HG03575 (cell line): ENCODE results near the gene SVOP.
A peak's percentile ranks its signal among the peaks of the same experiment; 100 is the strongest.
"Not testable (repeated sequence)": the region's sequence is repeated elsewhere in the genome, so short reads cannot be mapped to it uniquely, and the experiment has no call there.

ENCODE experiments used
- ATAC-seq: cut with Tn5 transposase; IDR thresholded peaks from one replicate; pipeline ENCODE4 v1.9.1; 2021; ENCODE audit not compliant: unreplicated experiment, insufficient number of reproducible peaks, low FRiP score; ENCODE audit errors: extremely low read depth

The SVOP gene

DNA sequence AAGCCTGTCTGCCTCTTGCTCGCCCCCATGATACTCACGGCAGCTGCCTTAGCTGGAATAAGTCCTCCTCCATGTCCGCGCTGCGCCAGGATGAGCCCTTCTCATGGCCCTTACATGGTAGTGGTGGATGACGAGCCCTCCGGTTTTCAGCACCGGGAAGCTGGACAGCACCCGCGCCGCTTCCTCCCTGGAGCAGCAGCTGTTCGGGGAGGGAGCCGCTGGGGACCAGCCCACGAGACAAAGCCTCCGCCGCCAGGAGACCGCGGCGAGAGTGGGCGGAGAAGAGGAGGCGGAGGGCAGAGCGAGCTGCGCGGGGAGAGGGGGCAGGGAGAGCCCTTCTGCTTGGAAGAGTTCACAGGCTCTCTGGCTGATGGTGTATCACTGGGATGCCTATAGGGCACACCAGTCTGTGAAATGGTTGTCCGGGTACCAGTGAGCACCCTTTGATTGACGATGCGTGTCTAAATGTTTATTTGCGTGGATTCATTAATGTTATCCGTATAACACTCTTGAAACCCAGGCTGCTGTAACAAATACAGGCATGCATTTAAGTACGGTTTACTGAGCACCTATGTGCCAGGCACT, at the start of gene SVOP:
SVOP (minus strand) TSS at position 273 of the 585 bp plus-strand sequence; CDS start at position 73, 200 bp downstream.
- no peak for ATAC-seq

DNA sequence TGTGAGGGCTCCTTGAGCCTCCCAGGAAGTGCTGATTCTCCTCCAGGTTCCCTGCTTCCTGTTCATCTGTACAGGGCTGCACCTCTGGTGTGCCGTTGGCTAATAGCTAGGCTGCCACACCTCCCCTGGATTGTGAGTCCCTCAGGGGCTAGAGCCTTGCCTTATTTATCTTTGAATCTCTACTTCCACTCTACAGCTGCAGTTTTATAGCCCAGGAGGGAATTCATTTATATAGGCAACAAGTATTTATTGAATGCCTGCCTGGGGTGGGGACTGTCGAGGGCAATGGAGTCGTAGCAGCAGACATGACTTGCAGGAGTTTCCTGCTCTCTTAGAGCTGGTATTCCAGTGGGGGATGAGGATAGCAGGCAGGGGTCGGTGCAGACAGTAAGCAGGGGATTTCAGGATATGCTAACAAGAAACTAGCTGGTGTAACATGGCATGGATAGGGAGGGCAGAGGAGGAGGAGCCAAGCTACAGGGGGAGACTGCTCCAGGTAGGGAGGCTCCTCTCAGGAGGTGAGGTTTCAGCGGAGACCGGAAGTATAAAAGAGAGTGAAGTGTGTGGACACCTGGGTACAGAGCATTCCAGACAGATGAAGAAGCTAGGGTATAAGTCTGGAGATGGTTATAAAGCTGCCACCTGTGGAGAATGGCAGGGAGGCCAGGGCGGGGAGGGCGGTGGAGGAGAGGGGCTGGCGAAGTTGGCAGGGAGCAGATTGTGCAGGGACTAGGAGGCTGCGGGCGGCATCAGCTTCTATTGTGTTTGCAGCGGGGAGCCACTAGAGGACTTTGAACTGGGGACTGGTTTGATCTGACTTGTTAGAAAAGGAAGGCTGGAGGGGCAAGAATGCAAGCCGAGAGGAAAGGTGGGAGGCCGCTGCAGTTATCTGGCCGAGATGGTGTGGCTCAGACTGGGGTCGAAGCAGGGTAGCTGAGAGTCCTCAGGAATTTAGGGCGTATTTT, 48.7 kb upstream of the SVOP start:
- ATAC-seq, result no peak

- ATAC-seq, result no peak
Measured at GRCh38 chr12:109065853-109066193, 45.0 kb upstream of the SVOP start.

DNA sequence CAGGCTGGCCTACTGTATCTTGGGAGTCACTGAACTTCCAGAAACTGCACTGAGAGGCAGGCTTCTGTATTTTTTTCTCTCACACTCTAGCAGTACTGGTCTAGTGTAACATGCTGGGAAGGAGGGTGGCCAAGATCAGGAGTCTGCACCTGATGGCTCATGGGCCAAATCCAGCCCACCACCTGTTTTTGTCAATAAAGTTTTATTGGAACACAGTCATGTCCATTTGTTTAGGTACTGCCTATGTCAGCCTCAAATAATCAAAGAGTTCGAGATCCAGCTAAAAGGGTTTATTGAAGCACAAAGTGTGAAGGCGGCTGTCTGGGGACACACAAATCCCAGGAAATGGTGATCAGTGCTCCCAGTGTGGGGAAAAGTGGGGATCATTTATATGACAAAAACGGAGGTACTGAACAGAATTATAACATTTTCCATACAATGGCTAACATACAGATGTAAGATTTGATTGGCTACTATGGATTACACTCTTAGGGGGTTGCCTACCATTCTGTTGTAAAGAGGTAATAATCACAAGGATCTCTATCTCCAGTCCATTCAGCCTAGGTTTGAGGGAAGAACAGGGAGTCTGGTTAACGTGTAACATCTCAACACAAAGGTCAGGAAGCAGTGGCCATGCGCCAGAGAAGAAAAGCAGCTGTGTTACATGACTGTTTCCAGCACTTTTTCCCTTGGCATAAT, 44.4 kb upstream of the SVOP start:
- no peak for ATAC-seq

GRCh38 chr12:109064143-109064542, 43.3 kb upstream of the SVOP start:
- no peak for ATAC-seq

DNA sequence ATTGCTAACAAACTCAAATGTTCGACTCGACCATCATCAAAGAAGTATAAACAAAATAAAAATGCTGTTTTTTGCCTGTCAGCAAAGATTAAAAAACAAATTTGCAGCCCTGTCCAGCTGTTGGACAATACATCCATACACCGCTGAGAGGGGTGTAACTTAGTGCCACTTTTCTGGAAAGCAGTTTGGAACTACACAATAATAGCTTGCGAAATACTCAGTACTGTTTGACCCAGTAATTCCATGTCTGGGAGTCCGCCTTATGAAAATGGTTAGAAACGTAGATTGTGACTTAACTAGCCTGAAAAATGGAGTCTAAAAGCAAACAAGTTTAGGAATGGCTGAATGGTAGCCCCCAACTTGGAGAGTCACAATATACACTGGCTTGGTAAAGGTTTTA, 37.9 kb upstream of the SVOP start:
- no peak for ATAC-seq

DNA sequence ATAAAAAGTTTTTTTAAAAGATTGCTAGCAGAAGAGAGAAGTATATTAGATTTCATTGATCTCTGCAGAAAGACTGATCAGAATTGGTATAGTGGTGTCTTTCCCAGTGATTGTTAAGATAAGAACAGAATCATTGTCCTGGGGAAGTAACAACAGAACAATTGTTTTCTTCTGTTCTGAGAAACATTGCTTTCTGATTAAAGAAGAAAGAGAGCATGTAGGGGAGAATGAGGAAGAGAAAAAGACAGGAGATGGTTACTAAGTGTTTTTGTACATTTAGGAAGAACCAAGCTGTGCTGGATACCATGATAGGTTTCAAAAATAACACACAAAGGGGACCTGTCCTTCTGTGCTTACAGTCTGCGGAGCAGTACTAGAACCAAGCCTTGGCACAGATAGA, 36.5 kb upstream of the SVOP start:
- no peak for ATAC-seq

GRCh38 chr12:109056891-109057290, 36.0 kb upstream of the SVOP start:
- ATAC-seq, result no peak

DNA sequence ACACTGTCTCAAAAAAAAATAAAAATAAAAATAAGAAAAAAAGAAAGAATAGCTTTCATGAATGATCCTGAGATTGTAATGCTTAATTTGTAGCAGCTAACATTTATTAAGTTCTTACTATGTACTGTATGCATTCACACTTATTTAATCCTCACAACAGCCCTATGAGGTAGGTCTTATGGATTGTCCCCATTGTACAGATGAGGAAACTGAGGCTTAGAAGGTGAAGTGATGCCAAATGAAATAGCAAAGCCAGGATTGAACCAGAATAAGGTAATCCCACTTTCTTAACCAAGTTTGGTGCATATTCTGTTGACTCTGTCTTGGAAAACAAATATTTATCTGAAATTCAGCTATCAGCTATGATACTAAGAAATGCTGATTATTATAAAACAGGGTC, 33.7 kb upstream of the SVOP start:
- no peak for ATAC-seq

- ATAC-seq, result not testable (repeated sequence)
Measured at GRCh38 chr12:109054124-109054513, 33.3 kb upstream of the SVOP start.

DNA sequence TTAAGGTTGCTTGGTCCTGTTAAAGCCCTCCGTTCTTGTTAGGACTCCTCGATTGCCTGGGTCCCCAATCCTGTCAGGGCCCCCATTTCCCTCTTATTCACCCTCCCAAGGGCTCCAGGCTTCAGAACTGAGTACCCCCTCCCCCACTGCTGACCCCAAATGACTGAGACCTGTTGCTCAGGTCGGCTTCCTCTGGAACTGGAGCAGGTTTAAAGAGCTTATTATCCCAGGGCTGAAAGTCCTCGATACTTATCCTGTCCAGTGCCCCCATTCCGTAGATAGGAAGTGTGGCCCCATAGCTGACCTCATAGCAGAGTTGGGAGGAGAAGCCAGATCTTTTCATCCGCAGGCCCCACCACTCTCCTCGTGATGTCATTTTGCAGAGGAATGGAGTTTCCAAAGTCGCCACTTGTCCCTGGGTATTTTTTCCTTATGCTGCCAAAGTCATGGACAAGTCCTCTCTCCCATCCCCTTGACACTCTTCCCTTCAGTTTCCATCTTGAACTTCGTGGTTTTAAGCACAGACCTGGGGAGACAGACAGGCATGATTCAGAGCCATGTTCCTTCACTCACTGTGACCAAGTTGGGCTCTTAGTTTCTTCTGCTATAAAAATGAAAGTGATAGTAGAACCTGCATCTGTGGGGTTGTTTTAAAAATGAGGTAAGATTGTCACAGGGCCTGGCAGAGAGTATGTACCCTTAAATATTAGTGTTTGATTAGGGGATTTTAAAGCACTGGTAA, 32.7 kb upstream of the SVOP start:
- peak; percentile 50 for ATAC-seq

DNA sequence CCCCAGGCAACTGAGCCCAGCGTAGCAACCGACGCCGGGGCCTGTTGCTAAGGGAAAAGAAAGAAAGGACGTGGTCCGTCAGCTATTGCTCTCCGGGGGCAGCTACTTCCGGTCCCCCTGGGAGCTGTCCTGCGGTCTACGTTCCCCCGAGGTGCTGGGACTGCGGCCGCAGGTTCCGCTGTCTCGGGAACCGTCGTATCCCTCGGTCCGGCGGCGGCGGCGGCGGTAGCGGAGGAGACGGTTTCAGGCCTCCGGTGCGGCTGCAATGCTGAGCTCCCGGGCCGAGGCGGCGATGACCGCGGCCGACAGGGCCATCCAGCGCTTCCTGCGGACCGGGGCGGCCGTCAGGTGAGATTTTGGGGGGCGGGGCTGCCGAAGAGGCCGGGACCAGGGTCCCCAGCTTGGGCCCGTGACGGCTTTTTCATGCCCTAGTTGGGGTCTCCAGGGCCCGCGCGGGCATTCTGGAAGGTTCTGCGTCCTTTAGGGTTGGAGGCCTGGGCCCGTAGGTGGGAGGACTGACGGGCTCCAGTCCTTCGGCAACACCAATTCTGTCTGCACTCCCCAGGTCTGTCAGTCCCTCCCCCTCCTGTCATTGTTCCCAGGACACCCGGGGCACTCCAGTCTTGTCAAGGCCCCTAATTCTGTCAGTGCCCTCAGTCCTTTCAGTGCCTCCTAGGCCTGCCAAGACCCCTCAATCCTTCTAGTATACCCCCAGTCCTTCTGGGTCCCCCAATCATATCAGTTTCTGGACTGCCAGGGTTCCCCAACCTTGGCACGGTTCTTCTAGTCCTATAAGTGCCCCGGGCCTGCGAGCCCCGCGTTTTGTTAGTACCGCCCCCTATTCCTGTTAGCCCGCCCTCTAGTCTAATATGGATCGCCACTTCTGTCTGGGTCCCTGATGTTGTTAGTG, 31.8 kb upstream of the SVOP start, which contains the start of gene USP30:
USP30 (plus strand) TSS at position 163 of the 910 bp plus-strand sequence; CDS start at position 266, 103 bp downstream.
- ATAC-seq, result peak; percentile 40

DNA sequence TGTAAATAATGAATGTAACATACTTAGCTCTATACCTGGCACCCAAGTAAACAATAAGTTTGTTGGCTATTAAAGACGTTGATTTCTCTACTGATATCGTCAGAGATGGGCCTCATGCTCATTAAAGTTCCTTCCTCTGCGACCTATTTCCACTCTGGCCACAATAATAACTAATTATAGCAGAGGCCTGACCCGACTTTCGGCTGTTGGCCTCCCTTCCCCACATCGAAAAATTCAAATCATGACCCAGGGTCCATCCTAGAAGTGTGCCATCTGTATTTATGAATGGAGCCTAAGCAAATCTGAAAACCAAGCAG, 31.2 kb upstream of the SVOP start:
- ATAC-seq, result no peak

GRCh38 chr12:109049794-109050193, 28.9 kb upstream of the SVOP start:
- not testable (repeated sequence) for ATAC-seq

DNA sequence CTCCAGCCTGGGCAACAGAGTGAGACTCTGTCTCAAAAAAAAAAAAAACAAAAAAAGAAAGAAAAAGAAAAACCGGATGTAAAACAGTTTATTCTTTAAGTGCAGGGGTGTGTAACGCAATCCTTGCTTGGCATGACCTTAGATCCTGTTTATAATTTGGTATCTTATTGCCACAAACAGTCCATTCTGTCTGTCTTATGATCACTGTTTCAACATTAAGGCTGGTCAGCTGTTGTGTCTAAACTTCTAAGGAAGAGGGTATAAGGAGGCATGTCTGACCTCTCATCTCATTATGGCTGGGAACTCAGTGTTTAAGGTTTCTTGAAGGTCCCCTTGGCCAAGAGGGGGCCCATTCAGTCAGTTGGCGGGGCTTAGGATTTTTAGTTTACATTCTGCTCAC, 27.8 kb upstream of the SVOP start:
- not testable (repeated sequence) for ATAC-seq

- ATAC-seq, result no peak
Measured at GRCh38 chr12:109047081-109047805, 26.4 kb upstream of the SVOP start.

- ATAC-seq, result no peak
Measured at GRCh38 chr12:109044241-109044640, 23.4 kb upstream of the SVOP start.

DNA sequence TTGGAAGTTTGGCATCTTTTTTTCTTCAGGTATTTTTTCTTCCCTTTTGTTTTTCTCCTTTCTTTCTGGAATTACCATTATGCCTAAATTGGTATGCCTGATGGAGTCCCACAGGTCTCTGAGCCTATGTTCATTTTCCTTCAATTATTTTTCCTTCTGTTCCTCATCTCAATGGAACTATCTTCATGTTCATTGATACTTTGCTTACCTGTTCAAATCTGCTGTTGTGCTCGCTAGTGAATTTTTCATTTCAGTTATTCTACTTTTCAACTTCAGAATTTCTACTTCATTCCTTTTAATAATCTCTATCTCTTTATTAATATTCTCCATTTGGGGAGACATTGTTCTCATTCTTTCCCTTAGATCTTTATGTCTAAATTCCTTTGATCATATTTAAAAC, 16.1 kb upstream of the SVOP start:
- ATAC-seq, result no peak
